Measurements from ENCODE around the gene OBP2B. TPM values are rescaled to one million over a fixed set of nuclear protein-coding genes. Genes with fewer than 3 reads are reported as not detected.

OBP2B gene
- total RNA-seq, 3 donors from 2014 or later (not counting 1 experiment from before 2014, with no cell fraction given), result not detected

- H3K27ac Mint-ChIP-seq, result no peak overlapping the region
- H3K9me3 Mint-ChIP-seq, result no peaks in the 10 kb centered on the region
- WGBS (ENCODE audit: insufficient coverage), result 98% methylated on average over 13 of the region's 13 CpGs
- no peaks in the 10 kb centered on the region for H3K4me1 Mint-ChIP-seq
- DNase-seq (no peak), ATAC-seq (no peak)
- Histone ChIP-seq H3K27me3 (ENCODE audit: control insufficient read depth, insufficient read depth, low read length) (no peaks in the 10 kb centered on the region), H3K4me3 (ENCODE audit: low read length) (no peak overlapping the region), H3K9me3 (ENCODE audit: control insufficient read depth, insufficient read depth, low read length) (no peaks in the 10 kb centered on the region), H3K36me3 (ENCODE audit: control insufficient read depth, insufficient read depth, low read length) (no peaks in the 10 kb centered on the region), H3K27ac (ENCODE audit: low read length) (no peak overlapping the region), H3K4me1 (ENCODE audit: control insufficient read depth, insufficient read depth, low read length) (peaks cover 2% of the 10 kb centered on the region)
- H3K36me3 Mint-ChIP-seq, result no peaks in the 10 kb centered on the region
- no peak overlapping the region for H3K4me3 Mint-ChIP-seq
- intact Hi-C loops (cut with micrococcal nuclease), result no loop called here
- no peak for TF ChIP-seq CTCF (IDR thresholded peaks at IDR 0.05)
- peaks cover 4 to 5% of the 10 kb centered on the region in 2 donors for H3K27me3 Mint-ChIP-seq (ENCODE audit: low read depth in 2 of 2)
Measured at GRCh38 chr9:133169102-133169501, 39.9 kb downstream of the OBP2B start.

- Mint-ChIP-seq H3K9me3 (no peaks in the 10 kb centered on the region), H3K36me3 (no peaks in the 10 kb centered on the region), H3K27ac (no peak overlapping the region), H3K27me3 (ENCODE audit: low read depth in 2 of 2) (peaks cover 4 to 5% of the 10 kb centered on the region in 2 donors), H3K4me1 (no peaks in the 10 kb centered on the region), H3K4me3 (no peak overlapping the region)
- intact Hi-C loops (cut with micrococcal nuclease), result no loop called here
- peaks cover 9% of the 10 kb centered on the region for H3K4me1 ChIP-seq (ENCODE audit: control insufficient read depth, insufficient read depth, low read length)
- WGBS (ENCODE audit: insufficient coverage), result 65% methylated on average over 6 of the region's 6 CpGs
- H3K4me3 ChIP-seq (ENCODE audit: low read length), result no peak overlapping the region
- ATAC-seq, result no peak
- H3K27me3 ChIP-seq (ENCODE audit: control insufficient read depth, insufficient read depth, low read length), result no peaks in the 10 kb centered on the region
- no peaks in the 10 kb centered on the region for H3K36me3 ChIP-seq (ENCODE audit: control insufficient read depth, insufficient read depth, low read length)
- H3K9me3 ChIP-seq (ENCODE audit: control insufficient read depth, insufficient read depth, low read length), result no peaks in the 10 kb centered on the region
- H3K27ac ChIP-seq (ENCODE audit: low read length), result no peak overlapping the region
- no peak for TF ChIP-seq CTCF (IDR thresholded peaks at IDR 0.05)
- DNase-seq, result no peak
Measured at GRCh38 chr9:133168432-133168831, 40.6 kb downstream of the OBP2B start.

GRCh38 chr9:133167769-133168168, 41.3 kb downstream of the OBP2B start:
- Histone ChIP-seq H3K27ac (ENCODE audit: low read length) (no peak overlapping the region), H3K4me1 (ENCODE audit: control insufficient read depth, insufficient read depth, low read length) (peaks cover 15% of the 10 kb centered on the region), H3K9me3 (ENCODE audit: control insufficient read depth, insufficient read depth, low read length) (no peaks in the 10 kb centered on the region), H3K36me3 (ENCODE audit: control insufficient read depth, insufficient read depth, low read length) (no peaks in the 10 kb centered on the region), H3K4me3 (ENCODE audit: low read length) (no peak overlapping the region), H3K27me3 (ENCODE audit: control insufficient read depth, insufficient read depth, low read length) (peaks cover under 1% of the 10 kb centered on the region)
- WGBS (ENCODE audit: insufficient coverage), result 84% methylated on average over 3 of the region's 3 CpGs
- intact Hi-C loops (cut with micrococcal nuclease), result no loop called here
- peaks cover 5% of the 10 kb centered on the region in 2 donors for H3K27me3 Mint-ChIP-seq (ENCODE audit: low read depth in 2 of 2)
- H3K4me1 Mint-ChIP-seq, result no peaks in the 10 kb centered on the region
- no peak overlapping the region for H3K4me3 Mint-ChIP-seq
- no peak for DNase-seq
- H3K9me3 Mint-ChIP-seq, result no peaks in the 10 kb centered on the region
- H3K27ac Mint-ChIP-seq, result no peak overlapping the region
- TF ChIP-seq CTCF (IDR thresholded peaks at IDR 0.05), result no peak
- ATAC-seq, result no peak
- H3K36me3 Mint-ChIP-seq, result no peaks in the 10 kb centered on the region

- no peak overlapping the region for H3K4me3 ChIP-seq (ENCODE audit: low read length)
- Mint-ChIP-seq H3K4me1 (no peaks in the 10 kb centered on the region), H3K36me3 (no peaks in the 10 kb centered on the region), H3K9me3 (no peaks in the 10 kb centered on the region), H3K27me3 (ENCODE audit: low read depth in 2 of 2) (peaks cover 5 to 10% of the 10 kb centered on the region in 2 donors), H3K27ac (no peak overlapping the region), H3K4me3 (no peak overlapping the region)
- H3K4me1 ChIP-seq (ENCODE audit: control insufficient read depth, insufficient read depth, low read length), result peaks cover 16% of the 10 kb centered on the region
- intact Hi-C loops (cut with micrococcal nuclease), result no loop called here
- H3K27me3 ChIP-seq (ENCODE audit: control insufficient read depth, insufficient read depth, low read length), result peaks cover 3% of the 10 kb centered on the region
- TF ChIP-seq CTCF (IDR thresholded peaks at IDR 0.05), result no peak
- H3K36me3 ChIP-seq (ENCODE audit: control insufficient read depth, insufficient read depth, low read length), result no peaks in the 10 kb centered on the region
- WGBS (ENCODE audit: insufficient coverage), result 73% methylated on average over 3 of the region's 3 CpGs
- no peak for ATAC-seq
- H3K9me3 ChIP-seq (ENCODE audit: control insufficient read depth, insufficient read depth, low read length), result no peaks in the 10 kb centered on the region
- no peak for DNase-seq
- H3K27ac ChIP-seq (ENCODE audit: low read length), result no peak overlapping the region
Measured at GRCh38 chr9:133167096-133167730, 41.8 kb downstream of the OBP2B start.

All from natural killer cell (primary cell).